T-cell (primary cell): ENCODE data around the gene KCNMA1. TPM values are rescaled to one million over a fixed set of nuclear protein-coding genes. Genes with fewer than 3 reads are reported as not detected.

Experiments used
- ATAC-seq, 4 experiments: fragments of 200-7000 bp in 3 of 4; fragments of 150-1000 bp in 1 of 4; cut with Tn5 transposase; replicated peaks in 1 of 4; 1 replicate in 3 of 4; 2 replicates in 1 of 4; pipeline ENCODE4 v1.10.0; 2021; ENCODE audit warnings: moderate library complexity in 3 of 4, mild to moderate bottlenecking in 2 of 4, moderate number of reproducible peaks in 1 of 4
- CTCF ChIA-PET, 2 donors: fragments of 300-600 bp; sonication (Branson Sonifier 250); formaldehyde crosslinking; loops; one replicate each; lab custom pipeline; 2022; ENCODE audit warnings: antibody characterized with exemption in 2 of 2; lab: Charles Lee
- POLR2A ChIA-PET, 2 donors: fragments of 300-600 bp; sonication (Branson Sonifier 250); formaldehyde crosslinking; loops; one replicate each; lab custom pipeline; 2022; ENCODE audit warnings: antibody characterized with exemption in 2 of 2; lab: Charles Lee
- DNase-seq, 35 experiments: peaks; one replicate each; pipeline versions ENCODE4 v3.0.0 to v3.0.0-alpha.2; 2013 to 2023
- H3K27ac ChIP-seq: one replicate; pipeline ENCODE4 v1.5.1; 2013; ENCODE audit warnings: low read length
- H3K27me3 ChIP-seq, 2 experiments: replicated peaks in 1 of 2; 1 replicate in 1 of 2; 2 replicates in 1 of 2; pipeline versions ENCODE4 v1.6.1 to v1.7.0; 2013; ENCODE audit warnings: low read length in 1 of 2, mixed read lengths in 1 of 2; ENCODE audit not compliant: control insufficient read depth in 2 of 2, insufficient read depth in 2 of 2; ENCODE audit errors: extremely low read depth in 1 of 2
- H3K36me3 ChIP-seq, 2 donors: 1 replicate in 1 of 2; 2 replicates in 1 of 2; pipeline versions ENCODE4 v1.6.1 to v1.7.0; 2013; ENCODE audit warnings: low read length in 1 of 2; ENCODE audit not compliant: control insufficient read depth in 2 of 2, insufficient read depth in 1 of 2; ENCODE audit errors: extremely low read depth in 1 of 2
- H3K4me1 ChIP-seq, 2 experiments: 1 replicate in 1 of 2; 2 replicates in 1 of 2; pipeline versions ENCODE4 v1.6.1 to v1.7.0; 2013; ENCODE audit warnings: low read length in 2 of 2, mixed read lengths in 1 of 2; ENCODE audit not compliant: insufficient read depth in 2 of 2, control insufficient read depth in 1 of 2; ENCODE audit errors: extremely low read depth in 1 of 2
- H3K4me3 ChIP-seq, 2 donors: 1 replicate in 1 of 2; 2 replicates in 1 of 2; pipeline versions ENCODE4 v1.5.1 to v1.7.0; 2013; ENCODE audit warnings: mild to moderate bottlenecking in 2 of 2, low read length in 1 of 2, moderate library complexity in 1 of 2; ENCODE audit not compliant: control insufficient read depth in 1 of 2; ENCODE audit errors: extremely low read depth in 1 of 2
- H3K9me3 ChIP-seq: 2 replicates; pipeline ENCODE4 v1.7.0; 2013
- H3K27ac Mint-ChIP-seq, 2 donors: one replicate each; pipeline ENCODE4 v1.8.0; 2020 to 2021; ENCODE audit warnings: mild to moderate bottlenecking in 2 of 2, mixed read lengths in 2 of 2
- H3K27me3 Mint-ChIP-seq, 2 donors: one replicate each; pipeline ENCODE4 v1.8.0; 2021 to 2022; ENCODE audit warnings: mixed read lengths in 2 of 2
- H3K36me3 Mint-ChIP-seq: one replicate; pipeline ENCODE4 v1.8.0; 2021; ENCODE audit warnings: mixed read lengths
- H3K4me1 Mint-ChIP-seq, 3 donors: one replicate each; pipeline ENCODE4 v1.8.0; 2020 to 2022; ENCODE audit warnings: mixed read lengths in 3 of 3, mild to moderate bottlenecking in 1 of 3
- H3K4me3 Mint-ChIP-seq, 3 donors: one replicate each; pipeline ENCODE4 v1.8.0; 2020 to 2022; ENCODE audit warnings: mild to moderate bottlenecking in 3 of 3, mixed read lengths in 3 of 3, moderate library complexity in 3 of 3
- H3K9me3 Mint-ChIP-seq, 3 donors: one replicate each; pipeline ENCODE4 v1.8.0; 2020 to 2022; ENCODE audit warnings: mixed read lengths in 3 of 3
- WGBS: methylation state at CpG from one replicate; pipeline ENCODE4 v1.1.5; 2013; ENCODE audit warnings: missing lambda C conversion rate; ENCODE audit not compliant: insufficient coverage; 5-methylcytosine and 5-hydroxymethylcytosine counted together
- total RNA-seq, 35 experiments: library from RNA in 6 of 35; stranded (reverse) in 6 of 35; fragments of 120-200 nt in 1 of 35; gene quantifications; one replicate each; pipeline versions ENCODE4 v1.2.1 to v1.2.4 and lab custom pipeline; 2013 to 2026

KCNMA1 gene
- total RNA-seq, 5 donors from 2014 or later (not counting 1 experiment from before 2014, with no cell fraction given), result 0.14 to 1.6 (median 0.60) TPM

- ATAC-seq (no peak), DNase-seq (no peak)
- no peak overlapping the region for H3K27ac ChIP-seq
- 71% methylated on average over 6 of the region's 6 CpGs for WGBS
- H3K4me1 Mint-ChIP-seq, result no peaks in the 10 kb centered on the region
- H3K27ac Mint-ChIP-seq, result no peak overlapping the region
- no peaks in the 10 kb centered on the region for H3K4me1 ChIP-seq
- no peak overlapping the region for H3K4me3 Mint-ChIP-seq
- POLR2A ChIA-PET, result no interaction called here
- no peaks in the 10 kb centered on the region for H3K9me3 ChIP-seq
- no peaks in the 10 kb centered on the region for H3K36me3 ChIP-seq
- peaks cover 0 to 8% of the 10 kb centered on the region in 2 experiments for H3K27me3 ChIP-seq
- H3K9me3 Mint-ChIP-seq, result no peaks in the 10 kb centered on the region
- peaks cover 0 to 8% of the 10 kb centered on the region in 2 donors for H3K27me3 Mint-ChIP-seq
- CTCF ChIA-PET, result interaction anchor here in 1 of 2 donors (0.6 kb wide), 1 partner anchor 1322 kb away, joined by 3 read pairs; no protein-coding TSS in a partner anchor
- no peaks in the 10 kb centered on the region for H3K36me3 Mint-ChIP-seq
- no peak overlapping the region for H3K4me3 ChIP-seq
Observed at GRCh38 chr10:77138541-77138940, 499.1 kb downstream of the KCNMA1 start.

GRCh38 chr10:77135555-77135954, 502.1 kb downstream of the KCNMA1 start:
- ChIA-PET CTCF (interaction anchor here in 1 of 2 donors (0.6 kb wide), 1 partner anchor 511 kb away, joined by 3 read pairs; no protein-coding TSS in a partner anchor), POLR2A (no interaction called here)
- Mint-ChIP-seq H3K4me3 (no peak overlapping the region), H3K27ac (no peak overlapping the region), H3K4me1 (no peaks in the 10 kb centered on the region), H3K27me3 (peaks cover 2 to 12% of the 10 kb centered on the region in 2 donors), H3K36me3 (no peaks in the 10 kb centered on the region), H3K9me3 (no peaks in the 10 kb centered on the region)
- Histone ChIP-seq H3K27me3 (peaks cover 0 to 6% of the 10 kb centered on the region in 2 experiments), H3K4me3 (no peak overlapping the region), H3K27ac (no peak overlapping the region), H3K4me1 (no peaks in the 10 kb centered on the region), H3K9me3 (no peaks in the 10 kb centered on the region), H3K36me3 (no peaks in the 10 kb centered on the region)
- no peak for ATAC-seq
- DNase-seq, result no peak
- no CpG with 5 or more reads among the region's 3 CpGs for WGBS

GRCh38 chr10:77131214-77131613, 506.4 kb downstream of the KCNMA1 start:
- Mint-ChIP-seq H3K9me3 (no peaks in the 10 kb centered on the region), H3K27me3 (peaks cover 7 to 11% of the 10 kb centered on the region in 2 donors)
- POLR2A ChIA-PET, result no interaction called here

GRCh38 chr10:77127243-77127642, 510.4 kb downstream of the KCNMA1 start:
- WGBS, result no CpG with 5 or more reads among the region's 1 CpG
- Histone ChIP-seq H3K27me3 (peaks cover 0 to 4% of the 10 kb centered on the region in 2 experiments), H3K36me3 (no peaks in the 10 kb centered on the region), H3K4me3 (no peak overlapping the region), H3K9me3 (no peaks in the 10 kb centered on the region), H3K4me1 (no peaks in the 10 kb centered on the region), H3K27ac (no peak overlapping the region)
- no peaks in the 10 kb centered on the region for H3K9me3 Mint-ChIP-seq
- ATAC-seq (no peak), DNase-seq (no peak)
- peaks cover 12 to 20% of the 10 kb centered on the region in 2 donors for H3K27me3 Mint-ChIP-seq
- CTCF ChIA-PET, result no interaction called here
- no peak overlapping the region for H3K4me3 Mint-ChIP-seq
- no peaks in the 10 kb centered on the region for H3K36me3 Mint-ChIP-seq
- no peaks in the 10 kb centered on the region for H3K4me1 Mint-ChIP-seq
- POLR2A ChIA-PET, result no interaction called here
- no peak overlapping the region for H3K27ac Mint-ChIP-seq

More at GRCh38 chr10:77131214-77131613, 506.4 kb downstream of the KCNMA1 start:
- CTCF ChIA-PET, result no interaction called here
- H3K4me1 ChIP-seq, result no peaks in the 10 kb centered on the region
- H3K9me3 ChIP-seq, result no peaks in the 10 kb centered on the region
- H3K36me3 ChIP-seq, result no peaks in the 10 kb centered on the region
- H3K27ac Mint-ChIP-seq, result no peak overlapping the region
- H3K27ac ChIP-seq, result no peak overlapping the region
- DNase-seq, result no peak
- H3K4me1 Mint-ChIP-seq, result no peaks in the 10 kb centered on the region
- H3K4me3 ChIP-seq, result no peak overlapping the region
- no peak overlapping the region for H3K4me3 Mint-ChIP-seq
- H3K27me3 ChIP-seq, result no peaks in the 10 kb centered on the region
- 66% methylated on average over 2 of the region's 3 CpGs for WGBS
- no peak for ATAC-seq
- no peaks in the 10 kb centered on the region for H3K36me3 Mint-ChIP-seq

- Histone ChIP-seq H3K4me1 (no peaks in the 10 kb centered on the region), H3K9me3 (no peaks in the 10 kb centered on the region), H3K27ac (no peak overlapping the region), H3K4me3 (no peak overlapping the region), H3K27me3 (peaks cover 0 to 4% of the 10 kb centered on the region in 2 experiments), H3K36me3 (no peaks in the 10 kb centered on the region)
- WGBS, result 80% methylated on average over 2 of the region's 4 CpGs
- Mint-ChIP-seq H3K27me3 (peaks cover 10 to 14% of the 10 kb centered on the region in 2 donors), H3K4me3 (no peak overlapping the region), H3K9me3 (no peaks in the 10 kb centered on the region), H3K27ac (no peak overlapping the region), H3K4me1 (no peaks in the 10 kb centered on the region), H3K36me3 (no peaks in the 10 kb centered on the region)
- ChIA-PET POLR2A (no interaction called here), CTCF (no interaction called here)
- no peak for ATAC-seq
- DNase-seq, result no peak
Observed at GRCh38 chr10:77125231-77125630, 512.4 kb downstream of the KCNMA1 start.

GRCh38 chr10:77123330-77123729, 514.3 kb downstream of the KCNMA1 start:
- Histone ChIP-seq H3K27ac (no peak overlapping the region), H3K4me1 (no peaks in the 10 kb centered on the region), H3K9me3 (no peaks in the 10 kb centered on the region), H3K4me3 (no peak overlapping the region), H3K27me3 (peaks cover 0 to 9% of the 10 kb centered on the region in 2 experiments), H3K36me3 (no peaks in the 10 kb centered on the region)
- H3K27ac Mint-ChIP-seq, result no peak overlapping the region
- no peaks in the 10 kb centered on the region for H3K4me1 Mint-ChIP-seq
- CTCF ChIA-PET, result no interaction called here
- ATAC-seq (no peak), DNase-seq (no peak)
- H3K9me3 Mint-ChIP-seq, result no peaks in the 10 kb centered on the region
- H3K27me3 Mint-ChIP-seq, result peaks cover 9 to 18% of the 10 kb centered on the region in 2 donors
- WGBS, result 90% methylated on average over 2 of the region's 5 CpGs
- no peaks in the 10 kb centered on the region for H3K36me3 Mint-ChIP-seq
- POLR2A ChIA-PET, result no interaction called here
- no peak overlapping the region for H3K4me3 Mint-ChIP-seq

GRCh38 chr10:77121829-77122228, 515.8 kb downstream of the KCNMA1 start:
- Mint-ChIP-seq H3K9me3 (no peaks in the 10 kb centered on the region), H3K27ac (no peak overlapping the region), H3K4me3 (no peak overlapping the region), H3K27me3 (peaks cover 5 to 23% of the 10 kb centered on the region in 2 donors), H3K4me1 (no peaks in the 10 kb centered on the region), H3K36me3 (no peaks in the 10 kb centered on the region)
- ATAC-seq (no peak), DNase-seq (no peak)
- WGBS, result 100% methylated on average over 1 of the region's 10 CpGs
- Histone ChIP-seq H3K4me3 (no peak overlapping the region), H3K4me1 (no peaks in the 10 kb centered on the region), H3K36me3 (no peaks in the 10 kb centered on the region), H3K27ac (no peak overlapping the region), H3K27me3 (peaks cover 0 to 9% of the 10 kb centered on the region in 2 experiments), H3K9me3 (no peaks in the 10 kb centered on the region)
- ChIA-PET POLR2A (no interaction called here), CTCF (no interaction called here)
